ENCODE data around the gene ADAMTS15.

DNA sequence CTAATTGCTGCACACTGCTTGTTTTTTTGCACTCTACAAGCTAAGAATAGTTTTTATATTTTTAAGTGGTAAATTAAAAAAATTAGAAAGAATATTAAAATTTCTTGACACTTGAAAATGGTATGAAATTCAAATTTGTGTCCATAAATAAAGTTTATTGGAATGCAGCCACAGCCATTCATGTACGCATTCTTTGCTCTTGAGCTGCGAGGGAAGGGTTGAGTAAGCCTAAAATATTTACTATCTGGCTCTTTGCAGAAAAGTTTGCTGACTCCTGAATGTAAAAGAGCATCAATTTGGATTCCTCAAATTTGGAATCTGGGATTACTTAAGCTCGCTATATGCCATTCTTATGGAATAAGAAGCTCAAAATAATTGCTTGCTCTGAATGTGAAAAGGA is 16.6 kb upstream of the ADAMTS15 start:
- TF ChIP-seq, protein P1, sequence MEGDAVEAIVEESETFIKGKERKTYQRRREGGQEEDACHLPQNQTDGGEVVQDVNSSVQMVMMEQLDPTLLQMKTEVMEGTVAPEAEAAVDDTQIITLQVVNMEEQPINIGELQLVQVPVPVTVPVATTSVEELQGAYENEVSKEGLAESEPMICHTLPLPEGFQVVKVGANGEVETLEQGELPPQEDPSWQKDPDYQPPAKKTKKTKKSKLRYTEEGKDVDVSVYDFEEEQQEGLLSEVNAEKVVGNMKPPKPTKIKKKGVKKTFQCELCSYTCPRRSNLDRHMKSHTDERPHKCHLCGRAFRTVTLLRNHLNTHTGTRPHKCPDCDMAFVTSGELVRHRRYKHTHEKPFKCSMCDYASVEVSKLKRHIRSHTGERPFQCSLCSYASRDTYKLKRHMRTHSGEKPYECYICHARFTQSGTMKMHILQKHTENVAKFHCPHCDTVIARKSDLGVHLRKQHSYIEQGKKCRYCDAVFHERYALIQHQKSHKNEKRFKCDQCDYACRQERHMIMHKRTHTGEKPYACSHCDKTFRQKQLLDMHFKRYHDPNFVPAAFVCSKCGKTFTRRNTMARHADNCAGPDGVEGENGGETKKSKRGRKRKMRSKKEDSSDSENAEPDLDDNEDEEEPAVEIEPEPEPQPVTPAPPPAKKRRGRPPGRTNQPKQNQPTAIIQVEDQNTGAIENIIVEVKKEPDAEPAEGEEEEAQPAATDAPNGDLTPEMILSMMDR (IDR thresholded peaks at IDR 0.05), result no peak
- TF ChIP-seq POLR2A (IDR thresholded peaks at IDR 0.05; ENCODE audit: low read depth) (no peak), POLR2AphosphoS5 (IDR thresholded peaks at IDR 0.05) (no peak)
